Esophagus muscularis mucosa (tissue), 4 donors: ENCODE results near the gene TMEM54. TPM values are rescaled to one million over a fixed set of nuclear protein-coding genes. Genes with fewer than 3 reads are reported as not detected.

ENCODE experiments used
- DNase-seq: peaks from one replicate; pipeline ENCODE4 v3.0.0-alpha.2; 2017; ENCODE audit errors: extremely low spot score
- H3K27ac ChIP-seq, 4 donors: fragments of 200-600 bp; sonication (generic); replicated peaks in 1 of 4; 1 replicate in 3 of 4; 2 replicates in 1 of 4; pipeline ENCODE4 v1.5.1; 2016 to 2019; ENCODE audit warnings: mild to moderate bottlenecking in 1 of 4
- H3K27me3 ChIP-seq, 4 donors: fragments of 200-600 bp; sonication (generic); one replicate each; pipeline versions ENCODE4 v1.5.1 to v1.6.0; 2016 to 2019
- H3K36me3 ChIP-seq, 4 donors: fragments of 200-600 bp; sonication (generic); one replicate each; pipeline ENCODE4 v1.5.1; 2016 to 2019
- H3K4me1 ChIP-seq, 4 donors: fragments of 200-600 bp; sonication (generic); one replicate each; pipeline ENCODE4 v1.5.1; 2016 to 2019
- H3K4me3 ChIP-seq, 4 donors: fragments of 200-600 bp; sonication (generic); 1 replicate in 2 of 4; 2 replicates in 2 of 4; pipeline ENCODE4 v1.5.1; 2016 to 2019; ENCODE audit warnings: mild to moderate bottlenecking in 4 of 4, moderate library complexity in 1 of 4
- H3K9me3 ChIP-seq, 4 donors: fragments of 200-600 bp; sonication (generic); 1 replicate in 3 of 4; 2 replicates in 1 of 4; pipeline ENCODE4 v1.5.1; 2016 to 2019
- CTCF ChIP-seq, 3 experiments: fragments of 200-600 bp in 2 of 3; fragments of 450-650 bp in 1 of 3; sonication (generic) in 2 of 3; IDR thresholded peaks; one replicate each; pipeline ENCODE4 v1.5.1; 2017 to 2019; ENCODE audit warnings: antibody characterized with exemption in 3 of 3, mild to moderate bottlenecking in 2 of 3, moderate library complexity in 1 of 3
- EP300 ChIP-seq: sonication (generic); formaldehyde crosslinking; IDR thresholded peaks from one replicate; pipeline ENCODE4 v1.6.1; 2017; ENCODE audit warnings: antibody characterized with exemption
- POLR2A ChIP-seq: fragments of 450-650 bp; IDR thresholded peaks from one replicate; pipeline ENCODE4 v1.6.1; 2017; ENCODE audit warnings: antibody characterized with exemption, moderate library complexity, mild to moderate bottlenecking, low read depth
- POLR2AphosphoS5 ChIP-seq, 2 donors: sonication (generic); formaldehyde crosslinking; IDR thresholded peaks; one replicate each; pipeline ENCODE4 v1.6.1; 2017; ENCODE audit warnings: antibody characterized with exemption in 2 of 2
- WGBS: methylation state at CpG from one replicate; pipeline ENCODE4 v1.1.5; 2018; 5-methylcytosine and 5-hydroxymethylcytosine counted together
- intact Hi-C: fragments of 100-400 bp; cut with DNase I; formaldehyde crosslinking; loops from one replicate; pipeline ENCODE4 v1.15.1; 2023
- total RNA-seq, 4 donors: library from RNA; depleted of rRNA; stranded (reverse); fragments of >200 nt; gene quantifications; one replicate each; pipeline versions ENCODE4 v1.1.0 to v1.2.1, GENCODE V29; 2016

Gene TMEM54
- total RNA-seq, 4 donors from 2014 or later = 64.6 to 132 (median 118) TPM

GRCh38 chr1:32894019-32894600 is 7.1 kb downstream of the TMEM54 start:
- Histone ChIP-seq H3K4me3 (peak overlapping the region in 3 of 4 donors; percentile 53 to 65 (median 53)), H3K9me3 (no peaks in the 10 kb centered on the region), H3K4me1 (peaks cover 14 to 19% (median 17%) of the 10 kb centered on the region in 4 donors), H3K36me3 (no peaks in the 10 kb centered on the region), H3K27ac (no peak overlapping the region), H3K27me3 (peaks cover 0 to 51% (median 9%) of the 10 kb centered on the region in 4 donors)
- 73% methylated on average over 6 of the region's 8 CpGs for WGBS
- TF ChIP-seq POLR2A = no peak
- TF ChIP-seq POLR2AphosphoS5 (IDR thresholded peaks at IDR 0.05) = no peak
- no peak for TF ChIP-seq EP300
- no peak for TF ChIP-seq CTCF (IDR thresholded peaks at IDR 0.05)
- DNase-seq = no peak
- intact Hi-C loops = no loop called here

GRCh38 chr1:32893198-32894018 is 7.8 kb downstream of the TMEM54 start:
- H3K36me3 ChIP-seq = no peaks in the 10 kb centered on the region
- no peak overlapping the region for H3K27ac ChIP-seq
- DNase-seq = no peak
- 3% methylated on average over 29 of the region's 58 CpGs for WGBS
- TF ChIP-seq CTCF (IDR thresholded peaks at IDR 0.05) (peak in 1 of 3 experiments; percentile 15), POLR2AphosphoS5 (IDR thresholded peaks at IDR 0.05) (no peak)
- no peaks in the 10 kb centered on the region for H3K9me3 ChIP-seq
- peaks cover 0 to 58% (median 9%) of the 10 kb centered on the region in 4 donors for H3K27me3 ChIP-seq
- intact Hi-C loops = no loop called here
- H3K4me1 ChIP-seq = peaks cover 14 to 19% (median 17%) of the 10 kb centered on the region in 4 donors
- peak overlapping the region; percentile 53 to 65 (median 55) for H3K4me3 ChIP-seq

GRCh38 chr1:32892368-32893197 is 8.6 kb downstream of the TMEM54 start:
- TF ChIP-seq POLR2AphosphoS5 (IDR thresholded peaks at IDR 0.05) (no peak), CTCF (IDR thresholded peaks at IDR 0.05) (peak; percentile 17 to 47 (median 36)), POLR2A (no peak), EP300 (no peak)
- no peak overlapping the region for H3K27ac ChIP-seq
- no peaks in the 10 kb centered on the region for H3K9me3 ChIP-seq
- H3K27me3 ChIP-seq = peaks cover 0 to 65% (median 10%) of the 10 kb centered on the region in 4 donors
- no peak for DNase-seq
- WGBS = 32% methylated on average over 29 of the region's 49 CpGs
- H3K4me1 ChIP-seq = peaks cover 14 to 19% (median 17%) of the 10 kb centered on the region in 4 donors
- peak overlapping the region; percentile 53 to 65 (median 55) for H3K4me3 ChIP-seq
- intact Hi-C loops = no loop called here
- no peaks in the 10 kb centered on the region for H3K36me3 ChIP-seq

GRCh38 chr1:32891630-32892029 is 9.6 kb downstream of the TMEM54 start:
- peaks cover 3 to 75% (median 19%) of the 10 kb centered on the region in 4 donors for H3K27me3 ChIP-seq
- H3K4me1 ChIP-seq = peaks cover 14 to 23% (median 18%) of the 10 kb centered on the region in 4 donors
- intact Hi-C loops = no loop called here
- 87% methylated on average over 3 of the region's 3 CpGs for WGBS
- H3K9me3 ChIP-seq = no peaks in the 10 kb centered on the region
- TF ChIP-seq POLR2AphosphoS5 (IDR thresholded peaks at IDR 0.05) = no peak
- no peak for TF ChIP-seq EP300
- TF ChIP-seq CTCF (IDR thresholded peaks at IDR 0.05) = no peak
- TF ChIP-seq POLR2A = no peak
- no peak overlapping the region for H3K4me3 ChIP-seq
- DNase-seq = no peak
- no peaks in the 10 kb centered on the region for H3K36me3 ChIP-seq
- H3K27ac ChIP-seq = no peak overlapping the region
